ENCODE measurements around the gene ZBTB7C.

- no peak for TF ChIP-seq CTCF (IDR thresholded peaks at IDR 0.05; ENCODE audit: low read depth, low read length, missing input control)
- TF ChIP-seq, protein P1, sequence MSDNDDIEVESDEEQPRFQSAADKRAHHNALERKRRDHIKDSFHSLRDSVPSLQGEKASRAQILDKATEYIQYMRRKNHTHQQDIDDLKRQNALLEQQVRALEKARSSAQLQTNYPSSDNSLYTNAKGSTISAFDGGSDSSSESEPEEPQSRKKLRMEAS (IDR thresholded peaks at IDR 0.05): no peak
- no peak for TF ChIP-seq SP1 (IDR thresholded peaks at IDR 0.05)
- no peak for TF ChIP-seq RXRA (IDR thresholded peaks at IDR 0.05)
- TF ChIP-seq TAF1 (conservative IDR thresholded peaks at IDR 0.05): no peak
- no peak for TF ChIP-seq JUND (IDR thresholded peaks at IDR 0.05)
- TF ChIP-seq YY1 (IDR thresholded peaks at IDR 0.05): no peak
- TF ChIP-seq, protein P2, sequence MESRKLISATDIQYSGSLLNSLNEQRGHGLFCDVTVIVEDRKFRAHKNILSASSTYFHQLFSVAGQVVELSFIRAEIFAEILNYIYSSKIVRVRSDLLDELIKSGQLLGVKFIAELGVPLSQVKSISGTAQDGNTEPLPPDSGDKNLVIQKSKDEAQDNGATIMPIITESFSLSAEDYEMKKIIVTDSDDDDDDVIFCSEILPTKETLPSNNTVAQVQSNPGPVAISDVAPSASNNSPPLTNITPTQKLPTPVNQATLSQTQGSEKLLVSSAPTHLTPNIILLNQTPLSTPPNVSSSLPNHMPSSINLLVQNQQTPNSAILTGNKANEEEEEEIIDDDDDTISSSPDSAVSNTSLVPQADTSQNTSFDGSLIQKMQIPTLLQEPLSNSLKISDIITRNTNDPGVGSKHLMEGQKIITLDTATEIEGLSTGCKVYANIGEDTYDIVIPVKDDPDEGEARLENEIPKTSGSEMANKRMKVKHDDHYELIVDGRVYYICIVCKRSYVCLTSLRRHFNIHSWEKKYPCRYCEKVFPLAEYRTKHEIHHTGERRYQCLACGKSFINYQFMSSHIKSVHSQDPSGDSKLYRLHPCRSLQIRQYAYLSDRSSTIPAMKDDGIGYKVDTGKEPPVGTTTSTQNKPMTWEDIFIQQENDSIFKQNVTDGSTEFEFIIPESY (IDR thresholded peaks at IDR 0.05): no peak
- no peak for TF ChIP-seq GABPA (IDR thresholded peaks at IDR 0.05 in 1 of 2, conservative IDR thresholded peaks at IDR 0.05 in 1 of 2)
- TF ChIP-seq, protein P3, sequence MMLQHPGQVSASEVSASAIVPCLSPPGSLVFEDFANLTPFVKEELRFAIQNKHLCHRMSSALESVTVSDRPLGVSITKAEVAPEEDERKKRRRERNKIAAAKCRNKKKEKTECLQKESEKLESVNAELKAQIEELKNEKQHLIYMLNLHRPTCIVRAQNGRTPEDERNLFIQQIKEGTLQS (IDR thresholded peaks at IDR 0.05): no peak
- TF ChIP-seq REST (IDR thresholded peaks at IDR 0.05): no peak
These were observed 41.6 kb downstream of the ZBTB7C start for GRCh38 chr18:48367557-48367956.

All from liver (tissue), 3 donors.